RWPE2 (cell line): ENCODE measurements around the gene UQCRC1.

Experiments
- ATAC-seq: fragments of 200-7000 bp; cut with Tn5 transposase; 3 replicates; pipeline ENCODE4 v1.9.1; 2021; ENCODE audit warnings: low read depth
- DNase-seq: peaks from one replicate; pipeline ENCODE4 v3.0.0-alpha.2; 2020; ENCODE audit warnings: low spot score
- H3K27ac ChIP-seq: fragments of 450-650 bp; 2 replicates; pipeline ENCODE4 v1.5.1; 2017; ENCODE audit warnings: mild to moderate bottlenecking; ENCODE audit not compliant: poor library complexity, severe bottlenecking
- H3K27me3 ChIP-seq: fragments of 250-450 bp; sonication (Bioruptor Pico); 2 replicates; pipeline ENCODE4 v1.5.1; 2021; ENCODE audit warnings: mild to moderate bottlenecking, moderate library complexity; ENCODE audit not compliant: insufficient read depth, poor library complexity, severe bottlenecking
- H3K36me3 ChIP-seq: fragments of 250-450 bp; sonication (Bioruptor Pico); 2 replicates; pipeline ENCODE4 v1.5.1; 2020; ENCODE audit warnings: low read depth, mild to moderate bottlenecking, moderate library complexity
- H3K4me1 ChIP-seq: fragments of 250-450 bp; sonication (Bioruptor Pico); 2 replicates; pipeline ENCODE4 v1.5.1; 2021; ENCODE audit warnings: mild to moderate bottlenecking, moderate library complexity; ENCODE audit not compliant: insufficient read depth, poor library complexity, severe bottlenecking
- H3K4me3 ChIP-seq: fragments of 250-450 bp; sonication (Bioruptor Pico); 2 replicates; pipeline ENCODE4 v1.5.1; 2021; ENCODE audit warnings: mild to moderate bottlenecking, moderate library complexity; ENCODE audit not compliant: severe bottlenecking
- H3K9me3 ChIP-seq: fragments of 250-450 bp; sonication (Bioruptor Pico); 2 replicates; pipeline ENCODE4 v1.5.1; 2021; ENCODE audit warnings: mild to moderate bottlenecking, moderate library complexity; ENCODE audit not compliant: severe bottlenecking
- CTCF ChIP-seq: fragments of 450-650 bp; IDR thresholded peaks from one replicate; pipeline ENCODE4 v1.5.1; 2017; ENCODE audit warnings: mild to moderate bottlenecking, moderate library complexity; ENCODE audit not compliant: poor library complexity, severe bottlenecking

Gene UQCRC1

GRCh38 chr3:48563382-48563918 lies 46.0 kb downstream of the UQCRC1 start, which contains the start of gene UCN2:
TSS of gene UCN2 (minus strand) at chr3:48563781. CDS start at chr3:48563124, 657 bp downstream.
- ATAC-seq = no peak
- no peak for TF ChIP-seq CTCF
- Histone ChIP-seq H3K9me3 (no peaks in the 10 kb centered on the region), H3K4me1 (peaks cover 21% of the 10 kb centered on the region), H3K27me3 (no peaks in the 10 kb centered on the region), H3K27ac (peak within 1 kb of the TSS; percentile 89), H3K4me3 (no peak within 1 kb of the TSS), H3K36me3 (peaks cover 70% of the 10 kb centered on the region)
- no peak for DNase-seq

- H3K27ac ChIP-seq = peak overlapping the region; percentile 89
- H3K4me1 ChIP-seq = peaks cover 26% of the 10 kb centered on the region
- H3K9me3 ChIP-seq = no peaks in the 10 kb centered on the region
- no peaks in the 10 kb centered on the region for H3K27me3 ChIP-seq
- no peak overlapping the region for H3K4me3 ChIP-seq
- no peak for TF ChIP-seq CTCF
- ATAC-seq (no peak), DNase-seq (no peak)
- peaks cover 61% of the 10 kb centered on the region for H3K36me3 ChIP-seq
Measured at GRCh38 chr3:48562367-48563095, 46.9 kb downstream of the UQCRC1 start.

- ATAC-seq (no peak), DNase-seq (no peak)
- H3K4me3 ChIP-seq = no peak overlapping the region
- H3K27ac ChIP-seq = peak overlapping the region; percentile 89
- H3K9me3 ChIP-seq = no peaks in the 10 kb centered on the region
- H3K27me3 ChIP-seq = no peaks in the 10 kb centered on the region
- H3K4me1 ChIP-seq = peaks cover 18% of the 10 kb centered on the region
- peaks cover 47% of the 10 kb centered on the region for H3K36me3 ChIP-seq
- no peak for TF ChIP-seq CTCF
Measured at GRCh38 chr3:48561045-48561736, 48.3 kb downstream of the UQCRC1 start.

- DNase-seq (no peak), ATAC-seq (no peak)
- peaks cover 42% of the 10 kb centered on the region for H3K36me3 ChIP-seq
- no peak for TF ChIP-seq CTCF
- H3K27me3 ChIP-seq = no peaks in the 10 kb centered on the region
- peaks cover 18% of the 10 kb centered on the region for H3K4me1 ChIP-seq
- peak overlapping the region; percentile 89 for H3K27ac ChIP-seq
- no peaks in the 10 kb centered on the region for H3K9me3 ChIP-seq
- H3K4me3 ChIP-seq = no peak overlapping the region
Measured at GRCh38 chr3:48560648-48561018, 48.8 kb downstream of the UQCRC1 start.
